ENCODE measurements around the gene KCNK16.
A peak's percentile ranks its signal among the peaks of the same experiment; 100 is the strongest.

The KCNK16 gene

GRCh38 chr6:39335780-39336545 lies 13.5 kb upstream of the KCNK16 start:
- Histone ChIP-seq H3K14ac (ENCODE audit: low read length in 2 of 2) (no peak overlapping the region), H3K4me3 (ENCODE audit: insufficient read depth in 1 of 2, low read depth in 1 of 2, low read length in 2 of 2) (no peak overlapping the region), H3K36me3 (ENCODE audit: control insufficient read depth in 1 of 2, insufficient read depth in 2 of 2, low read depth in 1 of 2, low read length in 2 of 2) (no peaks in the 10 kb centered on the region), H3K27me3 (ENCODE audit: control insufficient read depth in 1 of 2, insufficient read depth in 1 of 2, low read length in 2 of 2) (peaks cover 39 to 42% of the 10 kb centered on the region in 2 experiments), H3K4ac (ENCODE audit: low read depth in 1 of 2, low read length in 2 of 2) (peak overlapping the region in 1 of 2 experiments; percentile 73), H3K9ac (ENCODE audit: low read length) (no peak overlapping the region), H2AK5ac (ENCODE audit: low read length, severe bottlenecking) (no peak overlapping the region), H3K9me3 (ENCODE audit: control insufficient read depth, low read length) (no peaks in the 10 kb centered on the region), H3K4me2 (ENCODE audit: low read length, poor library complexity, severe bottlenecking) (no peak overlapping the region), H3K27ac (ENCODE audit: low read length, poor library complexity, severe bottlenecking) (no peak overlapping the region), H2BK12ac (ENCODE audit: low read length in 2 of 2) (peak overlapping the region; percentile 40 to 73), H2BK15ac (ENCODE audit: low read depth, poor library complexity, severe bottlenecking) (peak overlapping the region; percentile 75), H2AFZ (ENCODE audit: low read depth, low read length) (no peak overlapping the region), H2BK5ac (ENCODE audit: low read depth, low read length, poor library complexity, severe bottlenecking) (no peak overlapping the region), H4K8ac (ENCODE audit: low read length) (peak overlapping the region; percentile 69), H3K18ac (ENCODE audit: low read depth in 1 of 2, low read length in 2 of 2) (peak overlapping the region; percentile 79 to 91), H3K79me1 (replicated peaks; ENCODE audit: low read length, poor library complexity, severe bottlenecking) (no peaks in the 10 kb centered on the region), H3K23ac (ENCODE audit: low read length in 2 of 2) (no peak overlapping the region), H2BK120ac (ENCODE audit: low read depth, low read length) (no peak overlapping the region), H4K91ac (ENCODE audit: low read length) (peak overlapping the region; percentile 84), H3K4me1 (ENCODE audit: control insufficient read depth, insufficient read depth, low read depth, low read length) (peaks cover 2% of the 10 kb centered on the region)
- DNase-seq, result peak; percentile 50
- 21% methylated on average over 5 of the region's 5 CpGs for WGBS

GRCh38 chr6:39333644-39334438 lies 11.3 kb upstream of the KCNK16 start:
- Histone ChIP-seq H3K9ac (ENCODE audit: low read length) (no peak overlapping the region), H3K4ac (ENCODE audit: low read depth in 1 of 2, low read length in 2 of 2) (no peak overlapping the region), H2AFZ (ENCODE audit: low read depth, low read length) (no peak overlapping the region), H4K91ac (ENCODE audit: low read length) (no peak overlapping the region), H3K4me1 (ENCODE audit: control insufficient read depth, insufficient read depth, low read depth, low read length) (peaks cover 2% of the 10 kb centered on the region), H3K4me2 (ENCODE audit: low read length, poor library complexity, severe bottlenecking) (no peak overlapping the region), H3K27me3 (ENCODE audit: control insufficient read depth in 1 of 2, insufficient read depth in 1 of 2, low read length in 2 of 2) (peaks cover 26 to 46% of the 10 kb centered on the region in 2 experiments), H2BK15ac (ENCODE audit: low read depth, poor library complexity, severe bottlenecking) (no peak overlapping the region), H2BK5ac (ENCODE audit: low read depth, low read length, poor library complexity, severe bottlenecking) (no peak overlapping the region), H2AK5ac (ENCODE audit: low read length, severe bottlenecking) (no peak overlapping the region), H3K9me3 (ENCODE audit: control insufficient read depth, low read length) (no peaks in the 10 kb centered on the region), H3K27ac (ENCODE audit: low read length, poor library complexity, severe bottlenecking) (no peak overlapping the region), H3K23ac (ENCODE audit: low read length in 2 of 2) (no peak overlapping the region), H2BK12ac (ENCODE audit: low read length in 2 of 2) (peak overlapping the region in 1 of 2 experiments; percentile 25), H3K18ac (ENCODE audit: low read depth in 1 of 2, low read length in 2 of 2) (no peak overlapping the region), H3K4me3 (ENCODE audit: insufficient read depth in 1 of 2, low read depth in 1 of 2, low read length in 2 of 2) (no peak overlapping the region), H3K14ac (ENCODE audit: low read length in 2 of 2) (no peak overlapping the region), H3K36me3 (ENCODE audit: control insufficient read depth in 1 of 2, insufficient read depth in 2 of 2, low read depth in 1 of 2, low read length in 2 of 2) (no peaks in the 10 kb centered on the region), H2BK120ac (ENCODE audit: low read depth, low read length) (no peak overlapping the region), H4K8ac (ENCODE audit: low read length) (no peak overlapping the region), H3K79me1 (replicated peaks; ENCODE audit: low read length, poor library complexity, severe bottlenecking) (no peaks in the 10 kb centered on the region)
- 83% methylated on average over 7 of the region's 7 CpGs for WGBS
- DNase-seq, result no peak

- H3K9me3 ChIP-seq (ENCODE audit: control insufficient read depth, low read length), result no peaks in the 10 kb centered on the region
These were observed 8.0 kb upstream of the KCNK16 start for GRCh38 chr6:39330476-39330875.

GRCh38 chr6:39330057-39330456 lies 7.6 kb upstream of the KCNK16 start:
- Histone ChIP-seq H2BK5ac (ENCODE audit: low read depth, low read length, poor library complexity, severe bottlenecking) (no peak overlapping the region), H3K79me1 (replicated peaks; ENCODE audit: low read length, poor library complexity, severe bottlenecking) (no peaks in the 10 kb centered on the region), H3K9ac (ENCODE audit: low read length) (no peak overlapping the region), H3K4ac (ENCODE audit: low read depth in 1 of 2, low read length in 2 of 2) (no peak overlapping the region), H2AK5ac (ENCODE audit: low read length, severe bottlenecking) (no peak overlapping the region), H2BK120ac (ENCODE audit: low read depth, low read length) (no peak overlapping the region), H2AFZ (ENCODE audit: low read depth, low read length) (no peak overlapping the region), H3K27me3 (ENCODE audit: control insufficient read depth in 1 of 2, insufficient read depth in 1 of 2, low read length in 2 of 2) (peaks cover 36 to 69% of the 10 kb centered on the region in 2 experiments), H2BK12ac (ENCODE audit: low read length in 2 of 2) (no peak overlapping the region), H4K8ac (ENCODE audit: low read length) (no peak overlapping the region), H3K14ac (ENCODE audit: low read length in 2 of 2) (no peak overlapping the region), H3K36me3 (ENCODE audit: control insufficient read depth in 1 of 2, insufficient read depth in 2 of 2, low read depth in 1 of 2, low read length in 2 of 2) (no peaks in the 10 kb centered on the region), H2BK15ac (ENCODE audit: low read depth, poor library complexity, severe bottlenecking) (no peak overlapping the region), H3K23ac (ENCODE audit: low read length in 2 of 2) (no peak overlapping the region), H3K4me1 (ENCODE audit: control insufficient read depth, insufficient read depth, low read depth, low read length) (no peaks in the 10 kb centered on the region), H3K4me2 (ENCODE audit: low read length, poor library complexity, severe bottlenecking) (no peak overlapping the region), H3K18ac (ENCODE audit: low read depth in 1 of 2, low read length in 2 of 2) (no peak overlapping the region), H3K9me3 (ENCODE audit: control insufficient read depth, low read length) (no peaks in the 10 kb centered on the region), H3K27ac (ENCODE audit: low read length, poor library complexity, severe bottlenecking) (no peak overlapping the region), H3K4me3 (ENCODE audit: insufficient read depth in 1 of 2, low read depth in 1 of 2, low read length in 2 of 2) (no peak overlapping the region), H4K91ac (ENCODE audit: low read length) (no peak overlapping the region)
- WGBS, result 89% methylated on average over 3 of the region's 3 CpGs
- DNase-seq, result no peak

More at GRCh38 chr6:39330476-39330875, 8.0 kb upstream of the KCNK16 start:
- Histone ChIP-seq H2BK15ac (ENCODE audit: low read depth, poor library complexity, severe bottlenecking) (no peak overlapping the region), H4K91ac (ENCODE audit: low read length) (no peak overlapping the region), H2BK12ac (ENCODE audit: low read length in 2 of 2) (no peak overlapping the region), H2BK120ac (ENCODE audit: low read depth, low read length) (no peak overlapping the region), H3K27ac (ENCODE audit: low read length, poor library complexity, severe bottlenecking) (no peak overlapping the region), H3K4me1 (ENCODE audit: control insufficient read depth, insufficient read depth, low read depth, low read length) (no peaks in the 10 kb centered on the region), H2AFZ (ENCODE audit: low read depth, low read length) (no peak overlapping the region), H3K4ac (ENCODE audit: low read depth in 1 of 2, low read length in 2 of 2) (no peak overlapping the region), H3K9ac (ENCODE audit: low read length) (no peak overlapping the region), H4K8ac (ENCODE audit: low read length) (no peak overlapping the region), H3K27me3 (ENCODE audit: control insufficient read depth in 1 of 2, insufficient read depth in 1 of 2, low read length in 2 of 2) (peaks cover 36 to 69% of the 10 kb centered on the region in 2 experiments), H2BK5ac (ENCODE audit: low read depth, low read length, poor library complexity, severe bottlenecking) (no peak overlapping the region), H2AK5ac (ENCODE audit: low read length, severe bottlenecking) (no peak overlapping the region), H3K18ac (ENCODE audit: low read depth in 1 of 2, low read length in 2 of 2) (no peak overlapping the region), H3K36me3 (ENCODE audit: control insufficient read depth in 1 of 2, insufficient read depth in 2 of 2, low read depth in 1 of 2, low read length in 2 of 2) (no peaks in the 10 kb centered on the region), H3K4me2 (ENCODE audit: low read length, poor library complexity, severe bottlenecking) (no peak overlapping the region), H3K4me3 (ENCODE audit: insufficient read depth in 1 of 2, low read depth in 1 of 2, low read length in 2 of 2) (no peak overlapping the region), H3K14ac (ENCODE audit: low read length in 2 of 2) (no peak overlapping the region), H3K23ac (ENCODE audit: low read length in 2 of 2) (peak overlapping the region in 1 of 2 experiments; percentile 47), H3K79me1 (replicated peaks; ENCODE audit: low read length, poor library complexity, severe bottlenecking) (no peaks in the 10 kb centered on the region)
- DNase-seq, result no peak
- 90% methylated on average over 3 of the region's 3 CpGs for WGBS
